Tibial nerve (tissue), 3 donors: ENCODE measurements around the gene CEP170.

ENCODE experiments used
- CTCF ChIP-seq, 5 experiments: fragments of 200-600 bp in 3 of 5; fragments of 450-650 bp in 2 of 5; sonication (generic) in 3 of 5; IDR thresholded peaks; one replicate each; pipeline ENCODE4 v1.5.1; 2016 to 2019; ENCODE audit warnings: antibody characterized with exemption in 5 of 5, mild to moderate bottlenecking in 3 of 5, moderate library complexity in 2 of 5
- POLR2A ChIP-seq, 2 donors: fragments of 450-650 bp; IDR thresholded peaks; one replicate each; pipeline ENCODE4 v1.6.1; 2017; ENCODE audit warnings: antibody characterized with exemption in 2 of 2, mild to moderate bottlenecking in 2 of 2, moderate library complexity in 2 of 2

GRCh38 chr1:243234978-243235647 lies 20.0 kb downstream of the CEP170 start:
- TF ChIP-seq POLR2A (IDR thresholded peaks at IDR 0.05) (no peak), CTCF (IDR thresholded peaks at IDR 0.05) (no peak)
